Heart left ventricle (tissue), 16 donors: ENCODE measurements around the gene PIGN. TPM values are rescaled to one million over a fixed set of nuclear protein-coding genes. Genes with fewer than 3 reads are reported as not detected.

Experiments used
- ATAC-seq, 4 donors: fragments of 200-7000 bp; cut with Tn5 transposase; one replicate each; pipeline ENCODE4 v1.9.1; 2020 to 2022; ENCODE audit warnings: moderate library complexity in 4 of 4, mild to moderate bottlenecking in 3 of 4, moderate number of reproducible peaks in 1 of 4
- DNase-seq, 5 donors: peaks; one replicate each; pipeline ENCODE4 v3.0.0-alpha.2; 2020
- H3K27ac ChIP-seq, 12 donors: fragments of 200-600 bp; sonication (generic) in 4 of 12; one replicate each; pipeline versions ENCODE4 v1.5.0 to v1.8.0; 2016 to 2022; ENCODE audit warnings: mild to moderate bottlenecking in 2 of 12
- H3K27me3 ChIP-seq, 9 donors: fragments of 200-600 bp; sonication (generic) in 2 of 9; one replicate each; pipeline versions ENCODE4 v1.5.1 to v1.8.0; 2016 to 2022; ENCODE audit warnings: mild to moderate bottlenecking in 3 of 9
- H3K36me3 ChIP-seq, 9 donors: fragments of 200-600 bp; sonication (generic) in 2 of 9; one replicate each; pipeline versions ENCODE4 v1.5.0 to v1.8.0; 2018 to 2022; ENCODE audit warnings: mild to moderate bottlenecking in 2 of 9
- H3K4me1 ChIP-seq, 12 donors: fragments of 200-600 bp; sonication (generic) in 4 of 12; one replicate each; pipeline versions ENCODE4 v1.5.0 to v1.8.0; 2016 to 2022; ENCODE audit warnings: mild to moderate bottlenecking in 3 of 12
- H3K4me3 ChIP-seq, 12 donors: fragments of 200-600 bp; sonication (generic) in 4 of 12; one replicate each; pipeline versions ENCODE4 v1.5.0 to v1.8.0; 2017 to 2022; ENCODE audit warnings: mild to moderate bottlenecking in 9 of 12, moderate library complexity in 4 of 12
- H3K9me3 ChIP-seq, 12 donors: fragments of 200-600 bp; sonication (generic) in 4 of 12; one replicate each; pipeline versions ENCODE4 v1.5.0 to v1.8.0; 2016 to 2022; ENCODE audit warnings: mild to moderate bottlenecking in 1 of 12
- POLR2A ChIP-seq, 2 donors: fragments of 450-650 bp; IDR thresholded peaks; one replicate each; pipeline ENCODE4 v1.6.1; 2017; ENCODE audit warnings: antibody characterized with exemption in 2 of 2, mild to moderate bottlenecking in 2 of 2, moderate library complexity in 2 of 2
- WGBS, 4 donors: extraction: QIAGEN DNeasy Blood & Tissue Kit in 2 of 4; methylation state at CpG; one replicate each; pipeline versions ENCODE4 v1.1.5 to v1.1.7; 2013 to 2018; 5-methylcytosine and 5-hydroxymethylcytosine counted together
- intact Hi-C, 10 donors: fragments of 100-400 bp; cut with DNase I; formaldehyde crosslinking; loops; one replicate each; pipeline versions ENCODE4 v1.11.1 to v1.14.2; 2022
- polyA plus RNA-seq, 2 donors: library from polyadenylated mRNA; stranded (reverse); fragments of 200-250 nt; gene quantifications; one replicate each; pipeline ENCODE4 v1.2.3, GENCODE V29; 2013
- total RNA-seq, 9 donors: library from RNA; depleted of rRNA in 2 of 9; stranded (reverse); fragments of >200 nt in 2 of 9; fragmentation: NEBNext Ultra II Directional in 3 of 9; extraction: Animal tissue kit (Norgen Biotek cat#: 25700) in 3 of 9; gene quantifications; one replicate each; pipeline versions ENCODE4 v1.1.0 to v1.2.4, GENCODE V29; 2016 to 2023
- TF ChIP-seq, protein P1 (sequence below), 12 donors: fragments of 200-600 bp; sonication (generic) in 4 of 12; IDR thresholded peaks; one replicate each; pipeline versions ENCODE4 v1.5.0 to v1.8.0; 2018 to 2022; ENCODE audit warnings: antibody characterized with exemption in 12 of 12, mild to moderate bottlenecking in 5 of 12
- donor health status: ischemic (EF 13 %, LVEDD 7.1; RV severe dilation, severe dysfunction).
- donor health status: healthy with polysubstance abuse.
- donor health status: DM: no; HTN: yes; CAD: no.
- donor health status: DM: no; HTN: no; CAD: no.
- donor health status: ischemic (EF 25% LVEDD 6.9; RV normal size, moderate dysfunction).
- donor health status: ischemic (EF 25% LVEDD 5.7; RV mildly dilated, moderate dysfunction).
- donor health status: healthy.
- donor health status: DM: yes; HTN: yes; CAD: no.
- donor health status: ischemic (EF 35%, LVEDD 5.7; RV mildly dilated, moderate dysfunction).
- donor health status: nonischemic (EF 11% LVEDD 7.7; RV severe dilation, severe dysfunction).
- donor health status: DM: yes; HTN: yes; CAD: no.
- donor health status: PGD.
- donor health status: ischemic (EF 29% LVEDD 5.4; RV normal size, mild dysfunction).
- donor health status: nonischemic (EF 23%, LVEDD 6.1; RV moderate dilation, normal function).

Gene PIGN
- total and polyA plus RNA-seq, 11 donors: 4.3 to 29.6 (median 20.7) TPM

DNA sequence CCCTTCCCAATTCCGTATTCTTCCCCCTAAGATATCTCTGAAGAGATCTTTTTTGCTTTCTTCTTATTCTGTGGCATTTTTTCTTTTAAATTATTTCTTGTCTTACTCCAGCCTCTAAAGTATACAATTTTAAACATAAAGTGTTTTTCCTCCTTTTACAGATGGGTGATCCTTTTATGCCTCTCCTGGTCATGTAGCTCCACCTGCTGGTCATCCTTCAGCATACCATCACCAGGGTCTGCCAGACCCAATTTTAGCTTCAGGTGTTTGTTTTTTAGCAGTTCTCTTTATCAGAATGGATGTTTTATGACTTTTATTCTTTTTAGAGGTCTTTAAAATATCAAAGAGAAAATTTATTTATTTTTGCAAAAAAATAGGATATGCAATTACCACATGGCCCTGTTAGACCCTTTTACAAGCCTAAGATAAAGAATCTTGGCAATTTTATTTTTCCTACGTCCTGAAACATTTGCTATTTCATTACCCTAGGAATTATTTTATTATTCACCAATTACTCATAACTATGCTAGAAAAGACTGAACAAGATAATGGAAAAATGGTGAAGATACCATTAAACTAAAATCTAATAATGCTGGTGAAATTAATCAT lies 55.5 kb downstream of the PIGN start:
- Histone ChIP-seq H3K9me3 (no peaks in the 10 kb centered on the region), H3K4me3 (no peak overlapping the region), H3K27me3 (no peaks in the 10 kb centered on the region), H3K4me1 (no peaks in the 10 kb centered on the region), H3K27ac (no peak overlapping the region), H3K36me3 (peaks cover 0 to 7% (median under 1%) of the 10 kb centered on the region in 9 donors)
- TF ChIP-seq, protein P1, sequence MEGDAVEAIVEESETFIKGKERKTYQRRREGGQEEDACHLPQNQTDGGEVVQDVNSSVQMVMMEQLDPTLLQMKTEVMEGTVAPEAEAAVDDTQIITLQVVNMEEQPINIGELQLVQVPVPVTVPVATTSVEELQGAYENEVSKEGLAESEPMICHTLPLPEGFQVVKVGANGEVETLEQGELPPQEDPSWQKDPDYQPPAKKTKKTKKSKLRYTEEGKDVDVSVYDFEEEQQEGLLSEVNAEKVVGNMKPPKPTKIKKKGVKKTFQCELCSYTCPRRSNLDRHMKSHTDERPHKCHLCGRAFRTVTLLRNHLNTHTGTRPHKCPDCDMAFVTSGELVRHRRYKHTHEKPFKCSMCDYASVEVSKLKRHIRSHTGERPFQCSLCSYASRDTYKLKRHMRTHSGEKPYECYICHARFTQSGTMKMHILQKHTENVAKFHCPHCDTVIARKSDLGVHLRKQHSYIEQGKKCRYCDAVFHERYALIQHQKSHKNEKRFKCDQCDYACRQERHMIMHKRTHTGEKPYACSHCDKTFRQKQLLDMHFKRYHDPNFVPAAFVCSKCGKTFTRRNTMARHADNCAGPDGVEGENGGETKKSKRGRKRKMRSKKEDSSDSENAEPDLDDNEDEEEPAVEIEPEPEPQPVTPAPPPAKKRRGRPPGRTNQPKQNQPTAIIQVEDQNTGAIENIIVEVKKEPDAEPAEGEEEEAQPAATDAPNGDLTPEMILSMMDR (IDR thresholded peaks at IDR 0.05): peak; percentile 81 to 98 (median 94)
- no peak for TF ChIP-seq POLR2A (IDR thresholded peaks at IDR 0.05)
- DNase-seq: peak in 4 of 5 donors; percentile 30 to 53 (median 40)
- peak in 3 of 4 donors; percentile 50 to 71 (median 64) for ATAC-seq
- intact Hi-C loops: loop anchor here (1.0 to 10.0 kb wide), 17 partner anchors 224 to 1447 kb away; partner anchors contain the start of gene RNF152 (in 1 of the 10)
- 79 to 87% (median 83%) methylated on average over 2 of the region's 2 CpGs for WGBS, 4 donors

DNA sequence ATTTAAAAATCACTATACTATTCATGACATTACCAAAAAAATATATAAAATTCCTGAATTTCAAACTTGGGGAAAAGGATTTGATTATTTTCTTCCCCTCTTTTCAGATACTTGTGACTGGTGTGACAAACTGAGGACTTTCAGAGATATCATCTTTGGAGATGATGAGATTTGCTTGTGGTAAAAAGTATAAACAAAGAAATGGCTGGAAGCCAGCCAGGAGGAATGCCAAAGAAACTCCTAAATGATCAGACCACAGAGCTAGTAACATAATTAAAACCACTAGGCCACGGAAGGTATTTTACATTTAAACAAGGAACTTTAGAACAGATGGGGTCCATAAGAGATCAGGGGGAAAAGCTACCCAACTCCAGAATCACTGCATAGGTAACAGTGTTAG lies 58.7 kb downstream of the PIGN start:
- Histone ChIP-seq H3K36me3 (no peaks in the 10 kb centered on the region), H3K4me1 (no peaks in the 10 kb centered on the region), H3K27ac (no peak overlapping the region), H3K4me3 (no peak overlapping the region), H3K27me3 (no peaks in the 10 kb centered on the region), H3K9me3 (no peaks in the 10 kb centered on the region)
- intact Hi-C loops: loop anchor here in 5 of 10 donors (2.0 to 10.0 kb wide), 6 partner anchors 223 to 801 kb away; partner anchors contain the start of gene RNF152 (in 1 of the 5)
- ATAC-seq: no peak
- no peak for DNase-seq
- TF ChIP-seq POLR2A (IDR thresholded peaks at IDR 0.05): no peak
- TF ChIP-seq, protein P1 (IDR thresholded peaks at IDR 0.05): no peak
- WGBS, 4 donors: 43 to 57% (median 52%) methylated on average over 1 of the region's 1 CpG

DNA sequence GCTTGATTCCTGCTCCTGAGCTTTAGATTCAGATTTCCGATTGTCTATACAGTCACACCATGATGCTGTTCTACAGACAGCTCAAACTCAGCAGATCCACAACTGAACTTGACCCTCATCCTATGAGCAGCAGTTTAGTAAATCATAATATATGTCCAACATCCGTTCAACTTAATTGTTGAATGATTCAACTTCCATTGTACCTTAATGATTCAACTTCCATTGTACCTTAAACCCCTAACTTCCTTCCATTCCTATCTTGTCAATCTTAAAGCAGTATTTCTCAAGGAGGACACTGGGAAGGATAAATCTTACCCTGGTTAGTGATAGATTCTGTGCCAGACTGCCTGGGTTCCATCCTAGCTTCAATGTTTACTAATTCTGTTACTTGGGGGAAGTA lies 60.1 kb downstream of the PIGN start:
- TF ChIP-seq POLR2A (IDR thresholded peaks at IDR 0.05): no peak
- TF ChIP-seq, protein P1 (IDR thresholded peaks at IDR 0.05): no peak
- DNase-seq (no peak), ATAC-seq (no peak)
- Histone ChIP-seq H3K4me1 (no peaks in the 10 kb centered on the region), H3K36me3 (no peaks in the 10 kb centered on the region), H3K4me3 (no peak overlapping the region), H3K27ac (no peak overlapping the region), H3K9me3 (no peaks in the 10 kb centered on the region), H3K27me3 (no peaks in the 10 kb centered on the region)
- 87 to 95% (median 92%) methylated on average over 2 of the region's 2 CpGs for WGBS, 4 donors
- intact Hi-C loops: loop anchor here in 5 of 10 donors (5.0 to 10.0 kb wide), 5 partner anchors 222 to 799 kb away; partner anchors contain the start of gene RNF152 (in 1 of the 5)

DNA sequence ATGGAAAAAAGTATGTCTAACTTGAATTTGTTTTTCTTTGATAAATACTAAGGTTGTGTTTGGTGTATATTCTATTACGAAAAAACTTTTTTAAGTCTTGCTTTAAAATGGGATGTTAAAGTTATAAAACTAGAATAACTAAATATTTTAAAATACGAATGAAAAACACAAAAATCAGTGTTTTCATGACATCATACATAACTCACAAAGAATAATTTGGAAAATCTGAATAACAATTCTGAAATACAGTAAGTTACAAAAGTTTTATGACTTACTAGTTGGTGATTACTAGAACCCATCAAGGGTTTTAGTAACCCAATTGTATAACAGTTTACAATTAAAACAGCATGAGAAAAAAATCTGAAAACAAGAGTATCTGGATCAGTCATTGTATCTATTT lies 61.2 kb downstream of the PIGN start:
- intact Hi-C loops: loop anchor here in 5 of 10 donors (5.0 to 10.0 kb wide), 5 partner anchors 221 to 798 kb away; partner anchors contain the start of gene RNF152 (in 1 of the 5)
- Histone ChIP-seq H3K27ac (no peak overlapping the region), H3K36me3 (no peaks in the 10 kb centered on the region), H3K27me3 (no peaks in the 10 kb centered on the region), H3K4me1 (no peaks in the 10 kb centered on the region), H3K4me3 (no peak overlapping the region), H3K9me3 (no peaks in the 10 kb centered on the region)
- 95 to 97% (median 97%) methylated on average over 2 of the region's 2 CpGs for WGBS, 4 donors
- no peak for TF ChIP-seq POLR2A (IDR thresholded peaks at IDR 0.05)
- TF ChIP-seq, protein P1 (IDR thresholded peaks at IDR 0.05): no peak
- ATAC-seq (no peak), DNase-seq (no peak)
